ENCODE results near the gene C1orf21.

The C1orf21 gene

DNA sequence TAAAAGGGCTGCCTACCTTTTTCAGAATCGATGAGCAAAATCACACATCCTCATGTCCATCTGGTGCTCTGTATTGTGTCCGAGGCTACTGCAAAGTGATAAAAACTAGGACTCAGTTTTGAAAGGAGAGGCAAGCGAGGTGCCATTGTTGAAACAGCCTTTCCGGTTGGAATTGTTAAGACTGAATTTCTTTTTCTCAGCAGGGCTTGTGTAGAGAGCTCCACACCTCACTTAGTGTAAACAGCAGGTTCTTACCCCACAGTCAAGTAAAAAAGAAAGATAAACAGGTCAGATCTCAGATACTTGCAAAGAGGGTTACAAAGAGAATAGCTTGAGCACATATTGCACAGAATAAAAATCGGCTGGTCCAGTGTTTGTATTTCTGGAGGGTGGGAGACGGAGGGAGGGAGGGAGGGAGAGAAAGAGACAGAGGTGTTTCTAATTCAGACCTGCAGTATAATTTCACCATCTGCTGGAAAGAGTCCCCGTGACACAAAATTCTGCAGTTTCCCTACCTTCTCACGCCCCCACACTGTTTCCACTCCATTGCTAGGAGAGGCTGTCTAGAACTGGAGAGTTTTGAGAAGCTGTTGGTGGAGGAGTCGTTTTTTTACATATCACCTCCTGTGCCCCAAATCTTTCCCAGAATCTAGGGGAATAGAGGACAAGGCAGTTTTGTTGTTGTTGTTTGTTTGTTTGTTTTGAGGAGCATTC is 285.3 kb downstream of the C1orf21 start:
- H3K27me3 Mint-ChIP-seq = peaks cover 56% of the 10 kb centered on the region
- no peaks in the 10 kb centered on the region for H3K4me1 Mint-ChIP-seq

DNA sequence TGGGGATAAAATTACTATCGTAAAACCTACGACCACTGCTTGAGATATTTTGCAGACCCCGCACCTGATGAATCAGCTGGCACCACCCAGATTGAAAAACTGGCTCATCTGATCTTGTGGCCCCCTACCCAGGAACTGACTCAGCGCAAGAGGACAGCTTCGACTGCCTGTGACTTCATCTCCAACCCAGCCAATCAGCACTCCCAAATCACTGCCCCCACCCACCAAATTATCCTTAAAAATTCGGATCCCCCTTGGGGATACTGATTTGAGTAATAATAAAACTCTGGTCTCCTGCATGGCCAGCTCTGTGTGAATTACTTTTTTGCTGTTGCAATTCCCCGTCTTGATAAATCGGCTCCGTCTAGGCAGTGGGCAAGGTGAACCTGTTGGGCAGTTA is 286.5 kb downstream of the C1orf21 start:
- no peak overlapping the region for H3K27ac Mint-ChIP-seq (ENCODE audit: low read depth)

More for the DNA sequence above, 285.3 kb downstream of the C1orf21 start:
- no peak for DNase-seq (ENCODE audit: low spot score in 2 of 2)
- H3K4me3 Mint-ChIP-seq = no peak overlapping the region
- no peak for ATAC-seq (replicated peaks; ENCODE audit: extremely low read depth, poor library complexity, severe bottlenecking)
- no peak overlapping the region for H3K27ac Mint-ChIP-seq (ENCODE audit: low read depth)
- H3K36me3 Mint-ChIP-seq (ENCODE audit: insufficient read depth) = no peaks in the 10 kb centered on the region
- H3K9me3 Mint-ChIP-seq = no peaks in the 10 kb centered on the region

DNA sequence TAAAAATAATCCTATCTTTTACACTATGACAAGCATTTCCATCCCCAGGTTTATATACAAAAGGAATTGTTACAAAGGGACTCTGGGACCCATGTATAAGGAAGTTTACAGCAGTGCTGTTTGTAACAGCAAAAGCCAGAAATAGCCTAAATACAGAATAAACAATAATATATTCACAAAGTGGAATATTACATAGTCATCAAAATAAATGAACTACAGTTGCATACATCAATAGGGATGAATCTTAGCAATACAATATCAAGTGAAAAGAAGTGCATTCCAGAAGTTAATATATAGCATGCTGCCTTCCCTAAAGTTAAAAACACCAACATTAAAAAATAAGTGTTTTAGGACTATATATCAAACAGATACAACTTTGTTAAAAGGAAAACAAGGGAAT is 290.5 kb downstream of the C1orf21 start:
- H3K27me3 Mint-ChIP-seq = peaks cover 40% of the 10 kb centered on the region
- DNase-seq (ENCODE audit: low spot score in 2 of 2) (no peak), ATAC-seq (replicated peaks; ENCODE audit: extremely low read depth, poor library complexity, severe bottlenecking) (no peak)
- H3K4me1 Mint-ChIP-seq = no peaks in the 10 kb centered on the region
- no peak overlapping the region for H3K4me3 Mint-ChIP-seq
- peaks cover 5% of the 10 kb centered on the region for H3K9me3 Mint-ChIP-seq
- no peak overlapping the region for H3K27ac Mint-ChIP-seq (ENCODE audit: low read depth)
- H3K36me3 Mint-ChIP-seq (ENCODE audit: insufficient read depth) = no peaks in the 10 kb centered on the region

More for the DNA sequence above, 286.5 kb downstream of the C1orf21 start:
- DNase-seq (ENCODE audit: low spot score in 2 of 2) = no peak
- Mint-ChIP-seq H3K4me1 (no peaks in the 10 kb centered on the region), H3K9me3 (no peaks in the 10 kb centered on the region), H3K36me3 (ENCODE audit: insufficient read depth) (no peaks in the 10 kb centered on the region), H3K27me3 (peaks cover 56% of the 10 kb centered on the region), H3K4me3 (no peak overlapping the region)
- no peak for ATAC-seq (replicated peaks; ENCODE audit: extremely low read depth, poor library complexity, severe bottlenecking)

Measured in central memory CD8-positive, alpha-beta T cell (primary cell).